ENCODE measurements around the gene PRKD2.

The PRKD2 gene

GRCh38 chr19:46759206-46759605 is 42.3 kb upstream of the PRKD2 start:
- H3K27ac ChIP-seq: no peak overlapping the region
- TF ChIP-seq, protein P1, sequence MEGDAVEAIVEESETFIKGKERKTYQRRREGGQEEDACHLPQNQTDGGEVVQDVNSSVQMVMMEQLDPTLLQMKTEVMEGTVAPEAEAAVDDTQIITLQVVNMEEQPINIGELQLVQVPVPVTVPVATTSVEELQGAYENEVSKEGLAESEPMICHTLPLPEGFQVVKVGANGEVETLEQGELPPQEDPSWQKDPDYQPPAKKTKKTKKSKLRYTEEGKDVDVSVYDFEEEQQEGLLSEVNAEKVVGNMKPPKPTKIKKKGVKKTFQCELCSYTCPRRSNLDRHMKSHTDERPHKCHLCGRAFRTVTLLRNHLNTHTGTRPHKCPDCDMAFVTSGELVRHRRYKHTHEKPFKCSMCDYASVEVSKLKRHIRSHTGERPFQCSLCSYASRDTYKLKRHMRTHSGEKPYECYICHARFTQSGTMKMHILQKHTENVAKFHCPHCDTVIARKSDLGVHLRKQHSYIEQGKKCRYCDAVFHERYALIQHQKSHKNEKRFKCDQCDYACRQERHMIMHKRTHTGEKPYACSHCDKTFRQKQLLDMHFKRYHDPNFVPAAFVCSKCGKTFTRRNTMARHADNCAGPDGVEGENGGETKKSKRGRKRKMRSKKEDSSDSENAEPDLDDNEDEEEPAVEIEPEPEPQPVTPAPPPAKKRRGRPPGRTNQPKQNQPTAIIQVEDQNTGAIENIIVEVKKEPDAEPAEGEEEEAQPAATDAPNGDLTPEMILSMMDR (conservative IDR thresholded peaks at IDR 0.05): no peak

GRCh38 chr19:46756544-46756888 is 39.6 kb upstream of the PRKD2 start:
- H3K27ac ChIP-seq: no peak overlapping the region
- TF ChIP-seq, protein P1 (conservative IDR thresholded peaks at IDR 0.05): no peak

- TF ChIP-seq, protein P1 (conservative IDR thresholded peaks at IDR 0.05): no peak
- H3K27ac ChIP-seq: no peak overlapping the region
Observed at GRCh38 chr19:46755853-46756543, 39.1 kb upstream of the PRKD2 start.

DNA sequence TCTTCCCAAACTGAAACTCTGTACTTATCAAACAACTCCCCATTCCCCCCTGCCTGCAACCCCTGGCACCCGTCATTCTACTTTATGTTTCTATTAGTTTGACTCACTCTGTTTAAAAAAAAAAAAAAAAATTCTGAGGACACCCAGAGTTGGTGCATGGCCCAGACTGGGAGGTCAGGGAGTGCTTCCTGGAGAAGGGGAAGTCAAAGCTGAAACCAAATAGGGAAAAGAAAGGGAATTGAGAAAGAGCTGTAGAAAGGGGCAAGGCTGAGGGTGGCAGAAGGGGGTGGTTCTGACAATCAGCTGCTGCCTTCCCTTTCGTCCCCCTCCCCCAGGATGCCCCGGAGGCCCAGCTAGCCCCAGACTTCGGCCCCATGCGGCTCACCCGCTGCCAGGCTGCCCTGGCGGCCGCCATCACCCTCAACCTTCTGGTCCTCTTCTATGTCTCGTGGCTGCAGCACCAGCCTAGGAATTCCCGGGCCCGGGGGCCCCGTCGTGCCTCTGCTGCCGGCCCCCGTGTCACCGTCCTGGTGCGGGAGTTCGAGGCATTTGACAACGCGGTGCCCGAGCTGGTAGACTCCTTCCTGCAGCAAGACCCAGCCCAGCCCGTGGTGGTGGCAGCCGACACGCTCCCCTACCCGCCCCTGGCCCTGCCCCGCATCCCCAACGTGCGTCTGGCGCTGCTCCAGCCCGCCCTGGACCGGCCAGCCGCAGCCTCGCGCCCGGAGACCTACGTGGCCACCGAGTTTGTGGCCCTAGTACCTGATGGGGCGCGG is 38.4 kb upstream of the PRKD2 start:
- H3K27ac ChIP-seq: no peak overlapping the region
- TF ChIP-seq, protein P1 (conservative IDR thresholded peaks at IDR 0.05): no peak

DNA sequence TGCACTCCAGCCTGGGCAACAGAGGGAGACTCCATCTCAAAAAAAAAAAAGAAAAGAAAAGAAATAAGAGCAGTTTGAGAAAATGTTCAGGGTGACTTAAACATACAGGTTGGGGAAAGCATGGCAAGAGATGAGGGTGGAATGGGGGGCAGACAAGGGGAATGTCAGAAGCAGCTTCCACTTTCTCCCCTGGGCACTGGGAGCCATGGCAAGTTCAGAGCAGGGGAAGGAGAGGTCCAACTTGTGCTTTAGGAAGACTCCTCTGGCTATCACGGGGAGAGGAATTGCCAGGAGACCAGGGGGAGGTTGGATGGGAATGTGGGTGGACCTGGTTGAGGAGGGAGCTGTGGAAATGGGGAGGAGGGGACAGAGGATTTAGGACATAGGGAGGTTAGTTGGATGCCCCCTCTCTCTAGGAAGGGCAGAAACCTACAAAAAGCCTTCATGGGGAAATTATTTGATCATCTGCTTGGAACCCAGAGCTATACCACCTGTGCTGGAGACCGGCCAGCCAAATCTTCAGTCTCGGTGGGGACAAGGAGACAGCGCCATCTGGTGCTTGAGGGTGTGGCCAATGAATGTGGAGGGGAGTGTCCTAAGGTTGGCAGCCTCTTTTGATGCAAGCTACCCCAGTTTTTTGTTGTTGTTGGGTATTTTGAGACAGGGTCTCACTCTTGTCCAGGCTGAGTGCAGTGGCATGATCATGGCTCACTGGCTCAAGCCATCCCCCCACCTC is 36.7 kb upstream of the PRKD2 start:
- H3K27ac ChIP-seq: no peak overlapping the region
- TF ChIP-seq, protein P1 (conservative IDR thresholded peaks at IDR 0.05): peak; percentile 70

DNA sequence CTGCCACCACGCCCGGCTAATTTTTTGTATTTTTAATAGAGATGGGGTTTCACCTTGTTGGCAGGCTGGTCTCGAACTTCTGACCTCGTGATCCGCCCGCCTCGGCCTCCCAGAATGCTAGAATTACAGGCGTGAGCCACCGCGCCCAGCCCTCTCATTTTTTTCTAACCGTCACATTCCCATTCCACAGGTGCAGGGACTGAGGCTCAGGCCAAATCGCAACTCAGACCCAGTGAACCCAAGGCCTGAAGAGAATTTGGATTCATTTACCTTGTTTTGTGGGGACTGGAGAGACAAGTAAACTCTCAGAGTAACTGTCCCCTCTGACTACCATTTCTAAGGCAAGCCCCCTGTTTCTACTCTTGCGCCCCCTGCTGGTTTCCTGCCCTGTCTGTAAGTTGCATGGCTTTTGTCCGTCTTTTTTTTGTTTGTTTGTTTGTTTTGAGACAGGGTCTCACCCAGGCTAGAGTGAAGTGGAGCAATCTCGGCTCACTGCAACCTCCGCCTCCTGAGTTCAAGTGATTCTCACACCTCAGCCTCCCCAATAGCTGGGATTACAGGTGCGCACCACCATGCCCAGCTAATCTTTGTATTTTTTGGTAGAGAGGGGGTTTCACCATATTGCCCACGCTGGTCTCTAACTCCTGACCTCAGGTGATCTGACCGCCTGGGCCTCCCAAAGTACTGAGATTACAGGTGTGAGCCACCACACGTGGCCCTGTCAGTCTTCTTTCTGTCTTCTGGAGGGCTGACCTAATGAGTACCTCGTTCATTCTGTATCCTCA is 31.6 kb upstream of the PRKD2 start:
- H3K27ac ChIP-seq: no peak overlapping the region
- TF ChIP-seq, protein P1 (conservative IDR thresholded peaks at IDR 0.05): peak; percentile 87
